ENCODE results near the gene JAG2.

The JAG2 gene

DNA sequence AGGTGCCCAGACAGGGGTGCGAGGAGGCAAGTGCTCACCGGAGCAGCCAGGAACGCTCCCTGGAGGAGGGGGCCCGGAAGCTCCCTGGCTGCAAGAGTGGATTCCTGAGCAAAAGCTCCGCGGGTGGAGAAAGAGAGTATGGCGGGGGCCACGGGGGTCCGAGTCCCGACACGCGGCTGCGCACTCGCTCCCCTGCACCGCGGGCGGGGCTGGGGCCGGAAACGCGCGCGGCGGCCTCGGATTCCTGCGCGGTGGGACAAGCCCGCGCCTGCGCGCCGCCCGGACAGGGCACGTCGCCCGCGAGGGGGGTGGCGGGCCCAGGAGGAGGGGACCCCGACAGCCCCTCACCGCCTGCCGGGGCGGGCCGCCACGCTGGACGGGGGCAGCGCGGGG lies 75.5 kb downstream of the JAG2 start:
- no peak for DNase-seq (ENCODE audit: low read depth)
- H3K4me3 ChIP-seq (ENCODE audit: low read depth, low read length): peak overlapping the region; percentile 37

DNA sequence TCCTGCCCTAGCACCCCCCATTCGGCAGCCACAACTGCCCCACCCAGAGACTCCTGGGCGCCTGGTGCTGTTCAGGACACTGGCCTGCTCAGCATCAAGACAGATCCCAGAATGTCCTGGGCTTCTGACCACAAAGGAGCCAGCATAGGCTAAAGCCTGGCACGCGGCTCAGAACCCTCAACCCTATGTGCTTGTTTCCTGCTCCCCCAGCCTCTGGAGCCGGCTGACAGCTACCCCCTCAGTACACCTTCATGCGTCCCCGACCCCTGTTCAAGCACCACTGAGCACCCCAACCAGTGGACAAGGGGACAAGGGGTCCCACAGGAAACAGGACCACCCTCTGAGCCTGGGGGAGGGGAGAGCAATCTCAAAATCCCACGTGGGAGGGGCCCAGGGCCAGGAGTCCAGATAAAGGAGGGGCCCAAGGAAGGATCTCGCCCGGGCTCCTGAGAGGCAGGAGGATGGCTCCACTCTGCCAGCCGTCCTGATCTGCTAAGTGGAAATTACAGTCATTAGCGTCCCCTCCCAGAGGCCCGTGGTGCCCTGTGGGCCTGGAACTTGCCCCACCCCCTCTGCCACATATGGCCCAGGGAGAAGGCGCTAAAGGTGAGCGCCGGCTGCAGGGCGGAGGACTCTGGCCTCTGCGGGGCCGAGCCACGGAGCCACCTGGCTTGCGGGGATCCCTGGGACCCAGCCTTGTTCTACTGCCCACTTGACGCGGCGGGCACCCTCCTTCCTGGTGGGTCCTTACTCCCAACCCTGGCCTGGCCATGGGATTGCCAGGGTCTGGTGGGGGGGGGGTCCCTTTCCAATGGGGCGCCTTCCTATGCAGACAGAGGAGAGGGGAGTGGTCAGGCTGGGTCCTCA lies 76.2 kb downstream of the JAG2 start:
- TF ChIP-seq, protein P1, sequence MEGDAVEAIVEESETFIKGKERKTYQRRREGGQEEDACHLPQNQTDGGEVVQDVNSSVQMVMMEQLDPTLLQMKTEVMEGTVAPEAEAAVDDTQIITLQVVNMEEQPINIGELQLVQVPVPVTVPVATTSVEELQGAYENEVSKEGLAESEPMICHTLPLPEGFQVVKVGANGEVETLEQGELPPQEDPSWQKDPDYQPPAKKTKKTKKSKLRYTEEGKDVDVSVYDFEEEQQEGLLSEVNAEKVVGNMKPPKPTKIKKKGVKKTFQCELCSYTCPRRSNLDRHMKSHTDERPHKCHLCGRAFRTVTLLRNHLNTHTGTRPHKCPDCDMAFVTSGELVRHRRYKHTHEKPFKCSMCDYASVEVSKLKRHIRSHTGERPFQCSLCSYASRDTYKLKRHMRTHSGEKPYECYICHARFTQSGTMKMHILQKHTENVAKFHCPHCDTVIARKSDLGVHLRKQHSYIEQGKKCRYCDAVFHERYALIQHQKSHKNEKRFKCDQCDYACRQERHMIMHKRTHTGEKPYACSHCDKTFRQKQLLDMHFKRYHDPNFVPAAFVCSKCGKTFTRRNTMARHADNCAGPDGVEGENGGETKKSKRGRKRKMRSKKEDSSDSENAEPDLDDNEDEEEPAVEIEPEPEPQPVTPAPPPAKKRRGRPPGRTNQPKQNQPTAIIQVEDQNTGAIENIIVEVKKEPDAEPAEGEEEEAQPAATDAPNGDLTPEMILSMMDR (IDR thresholded peaks at IDR 0.05; ENCODE audit: control insufficient read depth, extremely low read depth, insufficient read depth): no peak
- DNase-seq (ENCODE audit: low read depth): no peak
- H3K4me3 ChIP-seq (ENCODE audit: low read depth, low read length): peak overlapping the region; percentile 37

More for the DNA sequence above, 75.5 kb downstream of the JAG2 start:
- TF ChIP-seq, protein P1 (IDR thresholded peaks at IDR 0.05; ENCODE audit: control insufficient read depth, extremely low read depth, insufficient read depth): no peak

GRCh38 chr14:105091517-105092170 lies 76.9 kb downstream of the JAG2 start:
- peak; percentile 49 for DNase-seq (ENCODE audit: low read depth)
- no peak overlapping the region for H3K4me3 ChIP-seq (ENCODE audit: low read depth, low read length)
- TF ChIP-seq, protein P1 (IDR thresholded peaks at IDR 0.05; ENCODE audit: control insufficient read depth, extremely low read depth, insufficient read depth): no peak

GRCh38 chr14:105091054-105091516 lies 77.5 kb downstream of the JAG2 start:
- TF ChIP-seq, protein P1 (IDR thresholded peaks at IDR 0.05; ENCODE audit: control insufficient read depth, extremely low read depth, insufficient read depth): no peak
- DNase-seq (ENCODE audit: low read depth): no peak
- H3K4me3 ChIP-seq (ENCODE audit: low read depth, low read length): no peak overlapping the region

Data from LNCaP clone FGC (cell line).